Osteoblast (primary cell): ENCODE data around the gene GDPD3. TPM values are rescaled to one million over a fixed set of nuclear protein-coding genes. Genes with fewer than 3 reads are reported as not detected.

Experiments
- DNase-seq: peaks from one replicate; pipeline ENCODE4 v3.0.0; 2011; ENCODE audit warnings: low spot score, mixed read lengths; ENCODE audit not compliant: insufficient read length; ENCODE audit errors: missing footprints
- H2AFZ ChIP-seq: 2 replicates; pipeline ENCODE4 v1.6.0; 2011; ENCODE audit warnings: mild to moderate bottlenecking, low read length
- H3K27ac ChIP-seq: 2 replicates; pipeline ENCODE4 v1.5.1; 2011; ENCODE audit warnings: mild to moderate bottlenecking, low read depth, low read length, moderate library complexity
- H3K27me3 ChIP-seq: 2 replicates; pipeline ENCODE4 v1.6.0; 2012; ENCODE audit warnings: mild to moderate bottlenecking, control low read depth, inconsistent platforms, low read length, moderate library complexity; ENCODE audit not compliant: insufficient read depth
- H3K36me3 ChIP-seq: 2 replicates; pipeline ENCODE4 v1.5.1; 2011; ENCODE audit warnings: mild to moderate bottlenecking, low read length, control low read depth, moderate library complexity; ENCODE audit not compliant: insufficient read depth
- H3K4me1 ChIP-seq: 2 replicates; pipeline ENCODE4 v1.5.1; 2011; ENCODE audit warnings: mild to moderate bottlenecking, low read length, control low read depth, moderate library complexity; ENCODE audit not compliant: insufficient read depth
- H3K4me2 ChIP-seq: 2 replicates; pipeline ENCODE4 v1.6.0; 2011; ENCODE audit warnings: mild to moderate bottlenecking, low read length; ENCODE audit not compliant: insufficient read depth
- H3K4me3 ChIP-seq: fragments of 200-600 bp; sonication (generic); 3 replicates; pipeline ENCODE4 v1.5.1; 2012; ENCODE audit warnings: mild to moderate bottlenecking, low read length, inconsistent platforms; ENCODE audit not compliant: insufficient read depth
- H3K79me2 ChIP-seq: 2 replicates; pipeline ENCODE4 v1.6.0; 2012; ENCODE audit warnings: mild to moderate bottlenecking, low read length, control low read depth, inconsistent platforms; ENCODE audit not compliant: insufficient read depth
- H3K9me3 ChIP-seq: 2 replicates; pipeline ENCODE4 v1.5.1; 2011; ENCODE audit warnings: low read depth, low read length, control low read depth
- H4K20me1 ChIP-seq: 2 replicates; pipeline ENCODE4 v1.6.0; 2012; ENCODE audit warnings: mild to moderate bottlenecking, low read length, control low read depth; ENCODE audit not compliant: insufficient read depth
- total RNA-seq: library from RNA; depleted of rRNA; stranded (reverse); fragments of >200 nt; gene quantifications from 2 replicates; pipeline ENCODE4 v1.2.3, GENCODE V29; 2012
- TF ChIP-seq, protein P1 (sequence below): IDR thresholded peaks from 2 replicates; pipeline ENCODE4 v1.5.1; 2011; ENCODE audit warnings: mild to moderate bottlenecking, low read depth, low read length, moderate library complexity; ENCODE audit errors: extremely low read depth

Gene GDPD3
- total RNA-seq, 1 donor = 0.36 TPM

GRCh38 chr16:30066761-30067583, 46.4 kb downstream of the GDPD3 start:
- Histone ChIP-seq H3K36me3 (peaks cover 55% of the 10 kb centered on the region), H3K27ac (peak overlapping the region; percentile 96), H3K9me3 (no peaks in the 10 kb centered on the region), H3K79me2 (peaks cover 65% of the 10 kb centered on the region), H3K4me2 (peak overlapping the region; percentile 99), H2AFZ (no peak overlapping the region), H4K20me1 (peaks cover 56% of the 10 kb centered on the region), H3K4me3 (peak overlapping the region; percentile 95), H3K4me1 (peaks cover 50% of the 10 kb centered on the region), H3K27me3 (no peaks in the 10 kb centered on the region)
- TF ChIP-seq, protein P1, sequence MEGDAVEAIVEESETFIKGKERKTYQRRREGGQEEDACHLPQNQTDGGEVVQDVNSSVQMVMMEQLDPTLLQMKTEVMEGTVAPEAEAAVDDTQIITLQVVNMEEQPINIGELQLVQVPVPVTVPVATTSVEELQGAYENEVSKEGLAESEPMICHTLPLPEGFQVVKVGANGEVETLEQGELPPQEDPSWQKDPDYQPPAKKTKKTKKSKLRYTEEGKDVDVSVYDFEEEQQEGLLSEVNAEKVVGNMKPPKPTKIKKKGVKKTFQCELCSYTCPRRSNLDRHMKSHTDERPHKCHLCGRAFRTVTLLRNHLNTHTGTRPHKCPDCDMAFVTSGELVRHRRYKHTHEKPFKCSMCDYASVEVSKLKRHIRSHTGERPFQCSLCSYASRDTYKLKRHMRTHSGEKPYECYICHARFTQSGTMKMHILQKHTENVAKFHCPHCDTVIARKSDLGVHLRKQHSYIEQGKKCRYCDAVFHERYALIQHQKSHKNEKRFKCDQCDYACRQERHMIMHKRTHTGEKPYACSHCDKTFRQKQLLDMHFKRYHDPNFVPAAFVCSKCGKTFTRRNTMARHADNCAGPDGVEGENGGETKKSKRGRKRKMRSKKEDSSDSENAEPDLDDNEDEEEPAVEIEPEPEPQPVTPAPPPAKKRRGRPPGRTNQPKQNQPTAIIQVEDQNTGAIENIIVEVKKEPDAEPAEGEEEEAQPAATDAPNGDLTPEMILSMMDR = no peak
- peak; percentile 72 for DNase-seq

DNA sequence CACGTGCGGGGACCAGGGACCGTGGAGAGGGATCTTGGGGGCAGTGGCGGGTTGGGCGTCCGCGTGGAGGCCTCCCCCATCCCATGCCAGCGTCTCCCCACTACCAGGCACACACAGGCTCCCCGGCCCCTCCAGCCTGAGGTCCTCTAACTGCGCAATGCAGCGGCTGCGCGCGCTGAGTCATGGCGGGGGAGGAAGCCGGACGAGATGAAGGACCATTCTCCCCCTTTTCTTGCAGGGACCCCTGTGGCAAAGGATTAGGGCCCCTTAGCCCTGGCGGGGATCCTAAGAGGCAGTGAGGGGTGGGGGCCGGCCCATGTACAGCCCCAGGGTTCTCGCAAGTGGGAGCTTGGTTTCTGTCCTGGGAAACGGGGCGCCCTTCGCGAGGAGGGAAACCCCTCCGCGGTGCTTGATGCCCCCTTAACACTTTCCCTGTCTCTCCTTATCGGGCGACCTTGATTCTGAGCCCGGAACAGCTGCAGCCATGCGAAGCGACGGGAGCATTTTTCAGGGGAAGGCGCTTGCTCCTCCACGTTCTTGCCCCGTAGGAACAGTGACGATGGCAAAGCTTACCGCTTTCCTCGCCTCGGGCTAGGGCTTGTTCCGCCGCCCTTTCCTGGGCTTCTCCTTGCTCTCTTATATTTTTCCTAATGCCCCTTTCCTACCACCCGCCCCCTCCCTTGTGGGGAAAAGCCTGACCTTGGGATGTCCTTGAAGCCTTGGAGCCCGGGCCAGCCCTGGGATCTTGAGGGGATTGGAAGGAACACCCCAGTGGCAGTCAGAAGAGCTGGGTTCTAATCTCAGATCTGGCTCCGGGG, 47.2 kb downstream of the GDPD3 start:
- Histone ChIP-seq H3K79me2 (peaks cover 59% of the 10 kb centered on the region), H3K4me2 (peak overlapping the region; percentile 99), H3K4me1 (peaks cover 50% of the 10 kb centered on the region), H4K20me1 (peaks cover 52% of the 10 kb centered on the region), H3K27me3 (no peaks in the 10 kb centered on the region), H3K36me3 (peaks cover 47% of the 10 kb centered on the region), H3K9me3 (no peaks in the 10 kb centered on the region), H2AFZ (no peak overlapping the region), H3K4me3 (peak overlapping the region; percentile 95), H3K27ac (peak overlapping the region; percentile 96)
- DNase-seq = peak; percentile 97
- TF ChIP-seq, protein P1 = no peak

DNA sequence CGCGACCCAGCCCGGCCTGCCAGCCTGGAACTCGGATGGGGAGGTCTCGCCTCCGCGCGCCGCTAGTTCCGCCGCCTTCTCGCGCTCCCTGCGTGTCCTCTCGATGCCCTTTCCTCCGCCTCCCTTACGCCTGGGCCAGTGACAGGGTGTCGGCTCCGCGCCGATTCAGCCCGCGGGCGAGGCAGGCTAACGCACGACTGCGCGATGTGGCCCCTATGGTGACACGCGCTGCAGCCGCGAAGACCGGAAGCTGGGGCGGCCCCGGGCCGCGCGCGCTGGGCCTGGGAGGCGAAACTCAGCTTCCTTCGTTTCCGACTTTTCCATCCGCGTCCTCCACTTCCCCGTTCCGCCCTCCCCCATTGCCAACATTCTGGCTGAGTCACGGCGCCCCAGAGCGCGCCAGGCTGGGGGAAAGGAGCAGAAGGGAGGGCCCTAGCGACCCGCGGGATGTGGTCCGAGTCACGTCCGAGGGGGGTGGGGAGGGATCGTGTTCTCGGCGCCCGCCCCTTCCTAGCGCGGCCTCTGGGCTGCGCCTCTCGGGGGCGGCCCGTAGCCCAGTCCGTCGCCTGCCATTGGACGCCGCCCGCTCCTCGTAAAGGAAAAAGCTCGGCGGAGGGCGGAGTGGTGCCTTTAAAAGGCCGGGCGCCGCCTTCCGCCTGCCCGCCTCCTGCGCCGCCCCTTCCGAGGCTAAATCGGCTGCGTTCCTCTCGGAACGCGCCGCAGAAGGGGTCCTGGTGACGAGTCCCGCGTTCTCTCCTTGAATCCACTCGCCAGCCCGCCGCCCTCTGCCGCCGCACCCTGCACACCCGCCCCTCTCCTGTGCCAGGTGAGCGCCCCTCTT, 48.0 kb downstream of the GDPD3 start, which contains the start of gene ALDOA:
TSS of gene ALDOA (plus strand) at position 659 of the 841 bp plus-strand sequence. CDS start 1,138 bp downstream, outside the sequence.
- Histone ChIP-seq H3K9me3 (no peaks in the 10 kb centered on the region), H2AFZ (peak within 1 kb of the TSS; percentile 83), H4K20me1 (peaks cover 46% of the 10 kb centered on the region), H3K27ac (peak within 1 kb of the TSS; percentile 96), H3K4me2 (peak within 1 kb of the TSS; percentile 99), H3K27me3 (no peaks in the 10 kb centered on the region), H3K4me1 (peaks cover 50% of the 10 kb centered on the region), H3K4me3 (peak within 1 kb of the TSS; percentile 95), H3K79me2 (peaks cover 51% of the 10 kb centered on the region), H3K36me3 (peaks cover 47% of the 10 kb centered on the region)
- DNase-seq = peak; percentile 99
- TF ChIP-seq, protein P1 = no peak
